ENCODE results near the gene PRRG3.

The PRRG3 gene

DNA sequence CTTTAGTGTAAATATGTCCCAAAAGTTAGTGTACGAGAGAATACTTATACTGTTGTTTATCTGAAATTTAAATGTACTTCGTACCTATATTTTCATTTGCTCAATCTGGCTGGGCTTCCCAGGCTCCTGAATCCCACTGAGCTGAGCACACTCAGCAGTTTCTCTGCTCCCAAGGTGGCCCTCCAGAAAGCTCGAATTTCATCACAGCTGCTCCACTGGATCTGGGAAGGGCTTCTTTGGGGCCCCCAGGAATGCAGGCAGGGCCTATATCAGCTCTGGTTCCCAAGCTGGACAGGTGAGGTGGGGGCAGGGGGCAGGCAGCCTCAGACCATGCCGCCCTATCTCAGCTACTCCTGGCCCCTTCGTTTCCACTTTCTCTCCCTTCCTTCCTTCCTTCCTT, 19.1 kb downstream of the PRRG3 start:
- peaks cover 0 to 14% of the 10 kb centered on the region in 2 donors for H3K27me3 Mint-ChIP-seq
- DNase-seq (no peak), ATAC-seq (replicated peaks) (no peak)
- H3K27ac Mint-ChIP-seq = no peak overlapping the region
- no peaks in the 10 kb centered on the region for H3K36me3 Mint-ChIP-seq (ENCODE audit: insufficient read depth)
- no peaks in the 10 kb centered on the region for H3K9me3 Mint-ChIP-seq
- H3K4me1 Mint-ChIP-seq (ENCODE audit: low read depth in 2 of 2) = no peaks in the 10 kb centered on the region
- H3K4me3 Mint-ChIP-seq = no peak overlapping the region

DNA sequence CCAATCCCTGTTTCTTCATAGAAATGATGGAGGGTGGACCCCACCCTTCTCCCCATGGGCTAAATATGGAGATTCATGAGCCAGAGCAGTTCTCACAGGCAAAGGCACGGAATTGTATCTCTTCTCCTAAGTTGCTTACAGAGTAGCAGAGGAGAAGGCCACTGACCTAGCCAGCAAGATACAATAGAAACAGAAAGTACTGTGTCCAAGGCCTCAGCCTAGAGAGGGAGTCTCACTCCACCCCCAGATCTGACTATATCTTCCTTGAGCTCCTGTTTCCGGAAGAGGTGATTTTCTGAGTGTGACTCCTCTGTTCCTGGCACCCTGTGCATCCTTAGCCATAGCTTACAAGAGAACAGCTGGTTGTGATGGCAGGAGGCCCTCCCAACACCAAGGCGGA, 20.5 kb downstream of the PRRG3 start, which contains the start of gene FATE1:
TSS of gene FATE1 (plus strand) at position 284 of the 400 bp plus-strand sequence. CDS start at position 369, 85 bp downstream.
- Mint-ChIP-seq H3K27me3 (peaks cover 0 to 14% of the 10 kb centered on the region in 2 donors), H3K4me3 (no peak within 1 kb of the TSS), H3K9me3 (no peaks in the 10 kb centered on the region), H3K27ac (no peak within 1 kb of the TSS), H3K4me1 (ENCODE audit: low read depth in 2 of 2) (no peaks in the 10 kb centered on the region), H3K36me3 (ENCODE audit: insufficient read depth) (no peaks in the 10 kb centered on the region)
- DNase-seq (no peak), ATAC-seq (replicated peaks) (no peak)

DNA sequence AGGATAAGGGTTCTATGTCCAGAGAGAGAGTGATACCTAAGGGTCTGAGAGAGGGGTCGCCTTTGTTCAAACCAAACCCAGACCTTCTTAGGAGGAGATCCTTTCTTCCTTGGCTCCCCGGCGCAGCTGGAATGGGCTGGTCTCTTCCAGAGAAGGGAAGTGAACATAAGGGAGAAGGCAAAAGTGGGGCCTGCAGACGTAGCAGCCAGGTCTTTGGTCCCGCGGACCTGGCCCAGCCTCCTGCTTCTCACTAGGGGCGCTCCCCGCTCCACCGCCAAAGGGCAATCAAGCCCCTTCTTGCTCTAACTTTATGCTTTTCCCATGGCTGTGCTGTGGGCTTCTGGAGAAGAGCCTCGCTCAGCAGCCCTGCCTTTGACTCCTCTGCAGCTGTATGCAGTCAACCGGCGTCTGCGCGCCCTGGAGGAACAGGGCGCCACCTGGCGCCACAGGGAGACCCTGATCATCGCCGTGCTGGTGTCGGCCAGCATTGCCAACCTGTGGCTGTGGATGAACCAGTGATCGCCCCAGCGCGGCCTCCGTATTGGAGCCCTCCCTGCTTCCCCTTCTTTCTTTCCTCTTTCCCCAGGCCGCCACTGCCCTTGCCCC, 27.1 kb downstream of the PRRG3 start:
- H3K4me1 Mint-ChIP-seq (ENCODE audit: low read depth in 2 of 2) = no peaks in the 10 kb centered on the region
- ATAC-seq (replicated peaks) (no peak), DNase-seq (no peak)
- H3K27me3 Mint-ChIP-seq = peaks cover 0 to 10% of the 10 kb centered on the region in 2 donors
- H3K27ac Mint-ChIP-seq = no peak overlapping the region
- no peak overlapping the region for H3K4me3 Mint-ChIP-seq
- no peaks in the 10 kb centered on the region for H3K36me3 Mint-ChIP-seq (ENCODE audit: insufficient read depth)
- H3K9me3 Mint-ChIP-seq = no peaks in the 10 kb centered on the region

DNA sequence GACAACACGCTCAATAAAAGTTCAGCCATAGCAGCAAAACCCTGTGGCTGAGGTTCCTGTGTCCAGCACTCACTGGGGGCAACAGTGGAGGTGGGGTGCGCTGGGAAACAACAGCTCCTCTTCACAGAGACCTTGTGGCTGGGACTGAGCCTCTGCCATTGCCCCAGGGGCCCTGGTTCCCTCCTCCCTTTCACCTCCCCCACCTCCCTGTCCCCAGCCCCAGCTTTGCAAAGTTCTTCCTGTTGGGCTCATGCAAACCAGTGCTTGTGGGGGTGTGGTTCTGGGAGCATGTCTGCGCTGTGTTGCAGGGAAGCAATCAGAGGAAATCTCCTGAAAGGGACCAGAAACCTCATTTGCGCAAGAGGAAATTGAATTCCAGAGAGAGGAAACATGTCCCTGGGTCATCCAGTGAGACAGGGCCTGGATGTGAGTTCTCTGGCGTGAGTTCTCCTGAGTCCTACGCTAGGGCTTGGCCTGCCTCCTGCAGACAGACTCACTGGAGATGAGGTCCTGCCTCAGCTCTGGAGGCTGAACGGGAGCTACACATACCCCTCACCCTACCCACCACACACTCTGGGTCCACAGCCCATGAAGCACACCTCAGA, 28.0 kb downstream of the PRRG3 start:
- peaks cover 0 to 9% of the 10 kb centered on the region in 2 donors for H3K27me3 Mint-ChIP-seq
- no peak overlapping the region for H3K4me3 Mint-ChIP-seq
- no peaks in the 10 kb centered on the region for H3K36me3 Mint-ChIP-seq (ENCODE audit: insufficient read depth)
- H3K27ac Mint-ChIP-seq = no peak overlapping the region
- no peaks in the 10 kb centered on the region for H3K9me3 Mint-ChIP-seq
- ATAC-seq (replicated peaks) (no peak), DNase-seq (no peak)
- no peaks in the 10 kb centered on the region for H3K4me1 Mint-ChIP-seq (ENCODE audit: low read depth in 2 of 2)

DNA sequence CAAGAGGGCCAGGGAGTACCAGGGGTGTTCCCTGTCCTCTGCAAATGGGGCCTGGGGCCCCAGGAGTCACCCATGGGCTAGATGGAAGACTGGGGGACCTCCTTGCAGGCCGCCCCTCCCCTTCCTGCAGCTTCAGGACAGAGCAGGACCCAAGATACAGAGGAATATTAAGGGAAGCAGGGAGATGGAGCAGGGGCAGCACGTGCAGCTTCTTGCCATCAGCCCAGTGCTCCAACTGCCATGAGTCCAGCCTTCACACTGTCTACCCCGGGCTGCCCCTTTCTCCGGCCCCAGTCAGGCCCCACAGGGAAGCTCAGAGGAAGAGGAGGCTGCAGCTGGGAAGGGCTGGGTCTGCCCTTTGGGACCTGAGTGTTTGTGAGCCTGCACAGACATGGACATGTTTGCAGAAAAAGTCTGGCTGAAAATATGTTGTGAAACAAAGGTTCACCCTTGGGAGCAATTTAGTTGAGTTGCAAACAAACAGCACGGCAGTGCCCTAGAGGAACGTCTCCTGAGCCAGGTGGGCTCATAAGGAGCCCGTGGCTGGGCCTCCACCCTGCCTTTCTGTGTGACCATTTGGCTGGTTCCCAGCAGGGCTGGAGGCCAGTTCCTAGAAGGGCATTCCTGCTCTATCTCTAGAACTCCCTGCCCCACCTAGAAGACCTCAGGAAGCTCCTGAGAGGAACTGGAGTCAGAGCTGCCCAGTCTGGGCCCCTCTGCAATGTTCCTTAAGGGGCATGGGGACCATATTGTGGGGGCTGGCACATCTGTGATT, 29.5 kb downstream of the PRRG3 start:
- Mint-ChIP-seq H3K4me1 (ENCODE audit: low read depth in 2 of 2) (no peaks in the 10 kb centered on the region), H3K9me3 (no peaks in the 10 kb centered on the region), H3K27ac (no peak overlapping the region), H3K27me3 (peaks cover 0 to 17% of the 10 kb centered on the region in 2 donors), H3K36me3 (ENCODE audit: insufficient read depth) (no peaks in the 10 kb centered on the region), H3K4me3 (no peak overlapping the region)
- DNase-seq (no peak), ATAC-seq (replicated peaks) (no peak)

DNA sequence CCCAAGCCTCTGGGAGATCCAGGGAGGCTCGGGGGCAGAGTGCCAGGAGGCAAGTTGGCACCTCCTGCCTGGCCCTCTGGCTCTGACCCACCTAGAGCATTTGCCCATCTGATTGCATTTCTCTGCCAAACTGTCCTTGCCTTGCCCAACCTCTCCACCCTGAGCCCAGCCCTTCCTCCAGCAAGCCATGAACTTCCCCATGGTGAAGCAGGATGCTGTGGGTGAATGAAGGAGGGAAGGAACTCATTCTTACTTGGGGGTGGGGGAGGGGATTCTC, 30.0 kb downstream of the PRRG3 start:
- H3K4me3 Mint-ChIP-seq = no peak overlapping the region
- H3K9me3 Mint-ChIP-seq = no peaks in the 10 kb centered on the region
- no peaks in the 10 kb centered on the region for H3K4me1 Mint-ChIP-seq (ENCODE audit: low read depth in 2 of 2)
- peaks cover 0 to 17% of the 10 kb centered on the region in 2 donors for H3K27me3 Mint-ChIP-seq
- ATAC-seq (replicated peaks) (no peak), DNase-seq (no peak)
- H3K36me3 Mint-ChIP-seq (ENCODE audit: insufficient read depth) = no peaks in the 10 kb centered on the region
- no peak overlapping the region for H3K27ac Mint-ChIP-seq

DNA sequence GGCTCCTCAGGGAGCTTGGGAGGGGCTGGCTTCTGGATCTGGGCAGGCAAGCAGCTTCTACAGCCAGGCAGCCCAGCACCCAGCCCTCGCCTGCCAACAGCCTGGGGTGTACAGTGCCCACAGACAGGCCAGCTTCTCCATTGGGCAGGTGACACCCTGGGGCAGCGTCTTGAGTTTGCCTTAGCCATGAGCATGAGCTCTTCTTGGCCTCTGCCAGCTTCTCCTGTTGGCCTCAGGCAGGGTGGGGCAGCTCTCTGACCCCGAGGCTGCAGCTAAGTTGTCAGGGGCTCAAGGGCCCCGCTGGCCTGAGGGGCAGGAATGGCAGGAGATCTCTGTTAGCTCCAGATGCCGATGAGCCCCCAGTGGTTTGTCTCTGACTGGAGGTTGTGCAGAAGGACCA, 31.5 kb downstream of the PRRG3 start:
- no peaks in the 10 kb centered on the region for H3K36me3 Mint-ChIP-seq (ENCODE audit: insufficient read depth)
- no peaks in the 10 kb centered on the region for H3K9me3 Mint-ChIP-seq
- ATAC-seq (replicated peaks) (no peak), DNase-seq (no peak)
- H3K4me1 Mint-ChIP-seq (ENCODE audit: low read depth in 2 of 2) = no peaks in the 10 kb centered on the region
- H3K27ac Mint-ChIP-seq = no peak overlapping the region
- no peak overlapping the region for H3K4me3 Mint-ChIP-seq
- peaks cover 0 to 18% of the 10 kb centered on the region in 2 donors for H3K27me3 Mint-ChIP-seq

DNA sequence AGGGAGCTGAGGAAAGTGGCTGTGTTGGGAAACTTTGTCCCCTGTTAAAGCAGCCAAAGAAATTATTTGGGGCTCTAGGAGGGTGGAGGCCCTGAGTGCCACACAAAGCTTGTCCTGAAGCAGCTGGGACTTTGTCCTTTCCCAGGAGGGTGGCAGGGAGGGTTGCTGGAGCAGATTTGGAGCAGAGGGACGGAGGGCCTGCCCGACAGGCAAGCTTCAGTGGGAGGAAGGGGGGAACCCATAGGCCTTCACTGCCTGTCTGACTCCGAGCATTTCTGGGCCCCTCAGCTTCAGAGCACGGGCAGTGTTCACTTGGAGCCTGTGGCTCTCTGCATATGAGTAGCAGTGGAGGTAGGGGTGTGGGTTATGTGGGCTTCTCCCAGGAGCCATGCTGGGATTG, 32.1 kb downstream of the PRRG3 start:
- DNase-seq (no peak), ATAC-seq (replicated peaks) (no peak)
- Mint-ChIP-seq H3K4me1 (ENCODE audit: low read depth in 2 of 2) (no peaks in the 10 kb centered on the region), H3K27ac (no peak overlapping the region), H3K27me3 (peaks cover 0 to 24% of the 10 kb centered on the region in 2 donors), H3K36me3 (ENCODE audit: insufficient read depth) (no peaks in the 10 kb centered on the region), H3K9me3 (no peaks in the 10 kb centered on the region), H3K4me3 (no peak overlapping the region)

DNA sequence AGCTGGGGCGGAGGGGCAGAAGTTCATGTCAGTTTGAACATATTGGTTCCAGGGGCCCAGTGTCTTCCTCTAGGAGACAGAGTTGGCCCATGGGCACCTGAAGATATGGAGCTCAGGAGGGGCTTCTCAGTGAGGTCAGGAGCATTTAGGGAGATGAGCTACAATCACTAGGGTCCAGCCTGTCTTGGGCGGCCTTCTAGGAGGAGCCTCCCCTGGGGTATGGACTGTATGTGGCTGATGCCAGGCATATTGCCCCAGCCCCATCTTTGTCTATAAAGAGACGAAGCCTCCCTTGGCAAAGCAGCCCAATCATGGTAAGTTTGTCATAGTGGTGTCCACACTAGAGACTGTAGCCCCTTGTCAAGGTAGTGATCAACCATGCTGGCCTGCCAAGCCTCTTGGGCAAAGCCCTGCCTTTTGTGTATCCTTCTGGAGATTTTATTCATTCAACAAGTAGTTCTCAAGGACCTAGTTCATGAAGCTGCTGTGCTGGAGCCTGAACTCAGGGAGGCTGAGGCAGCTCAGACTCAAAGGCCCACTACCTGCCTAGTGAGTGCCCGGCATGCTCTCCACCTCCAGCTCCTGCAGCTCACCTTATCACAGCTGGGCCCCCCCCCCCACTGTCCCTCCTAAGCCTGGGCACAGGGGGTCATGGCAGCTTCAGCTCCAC, 33.9 kb downstream of the PRRG3 start:
- Mint-ChIP-seq H3K4me1 (ENCODE audit: low read depth in 2 of 2) (no peaks in the 10 kb centered on the region), H3K36me3 (ENCODE audit: insufficient read depth) (no peaks in the 10 kb centered on the region), H3K27me3 (peaks cover 4 to 25% of the 10 kb centered on the region in 2 donors), H3K4me3 (no peak overlapping the region), H3K27ac (no peak overlapping the region), H3K9me3 (no peaks in the 10 kb centered on the region)
- DNase-seq (no peak), ATAC-seq (replicated peaks) (no peak)

DNA sequence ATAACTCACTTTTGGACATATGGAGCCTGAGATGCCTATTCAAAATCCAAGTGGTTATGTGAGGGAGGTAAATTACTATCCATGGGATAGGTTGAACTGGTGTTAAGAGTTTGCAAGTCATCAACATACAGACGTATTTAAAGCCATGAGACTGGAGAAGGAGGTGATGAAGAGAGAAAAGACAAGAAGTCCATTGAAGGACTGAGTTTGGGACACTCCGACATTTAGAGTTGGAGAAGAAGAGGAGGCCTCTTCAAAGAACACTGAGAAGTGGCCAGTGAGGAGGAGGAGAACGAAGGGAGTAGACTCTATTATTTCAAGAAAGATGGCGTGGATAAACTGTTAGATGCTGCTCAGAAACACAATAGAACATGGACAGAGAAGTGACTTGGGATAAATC, 39.2 kb downstream of the PRRG3 start, which contains the start of gene CNGA2:
TSS of gene CNGA2 (plus strand) at position 301 of the 400 bp plus-strand sequence. CDS start 3,738 bp downstream, outside the sequence.
- DNase-seq (no peak), ATAC-seq (replicated peaks) (no peak)
- no peak within 1 kb of the TSS for H3K4me3 Mint-ChIP-seq
- H3K27ac Mint-ChIP-seq = no peak within 1 kb of the TSS
- H3K36me3 Mint-ChIP-seq (ENCODE audit: insufficient read depth) = no peaks in the 10 kb centered on the region
- H3K9me3 Mint-ChIP-seq = no peaks in the 10 kb centered on the region
- peaks cover 7 to 31% of the 10 kb centered on the region in 2 donors for H3K27me3 Mint-ChIP-seq
- no peaks in the 10 kb centered on the region for H3K4me1 Mint-ChIP-seq (ENCODE audit: low read depth in 2 of 2)

DNA sequence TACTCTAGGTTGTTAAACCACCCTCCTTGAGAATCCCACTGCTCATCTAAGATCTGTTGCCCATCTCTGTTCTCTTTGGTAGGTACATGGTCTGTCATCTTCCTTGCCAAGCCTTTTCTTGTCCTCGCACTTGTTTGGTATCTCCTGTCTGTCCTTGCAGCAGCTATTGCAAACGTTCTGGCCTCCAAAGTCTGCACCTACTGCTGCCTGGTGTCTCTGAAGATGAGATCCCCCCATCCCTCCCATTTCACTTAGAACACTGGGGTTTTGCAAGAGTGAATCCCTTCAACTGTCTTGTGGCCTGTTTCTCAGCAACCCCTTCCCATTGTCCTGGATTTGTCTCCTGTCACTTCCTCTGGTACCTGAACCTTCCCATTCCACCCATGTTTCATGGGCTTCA, 40.0 kb downstream of the PRRG3 start:
- no peaks in the 10 kb centered on the region for H3K36me3 Mint-ChIP-seq (ENCODE audit: insufficient read depth)
- no peaks in the 10 kb centered on the region for H3K9me3 Mint-ChIP-seq
- ATAC-seq (replicated peaks) (no peak), DNase-seq (no peak)
- H3K4me3 Mint-ChIP-seq = no peak overlapping the region
- no peaks in the 10 kb centered on the region for H3K4me1 Mint-ChIP-seq (ENCODE audit: low read depth in 2 of 2)
- no peak overlapping the region for H3K27ac Mint-ChIP-seq
- peaks cover 7 to 31% of the 10 kb centered on the region in 2 donors for H3K27me3 Mint-ChIP-seq

DNA sequence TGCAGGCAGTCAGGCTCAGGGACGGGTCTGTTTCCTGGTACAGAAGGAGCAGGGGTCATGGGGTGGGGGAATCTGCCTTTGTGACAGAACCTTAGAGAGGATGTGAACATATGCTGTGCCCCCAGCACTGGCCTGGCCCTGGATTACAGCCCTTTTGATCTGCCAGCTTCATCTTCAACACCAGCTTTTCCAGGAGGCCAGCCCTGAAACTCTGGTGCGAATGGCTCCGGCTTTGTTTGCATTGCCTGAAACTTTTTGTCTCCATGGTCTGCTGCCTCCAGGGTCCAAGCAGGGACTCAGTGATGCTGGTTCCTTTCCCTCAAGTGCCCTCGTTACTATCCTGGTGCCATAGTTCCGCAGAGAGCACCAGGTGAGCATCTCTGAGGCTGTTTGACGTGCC, 41.4 kb downstream of the PRRG3 start:
- Mint-ChIP-seq H3K36me3 (ENCODE audit: insufficient read depth) (no peaks in the 10 kb centered on the region), H3K27me3 (peaks cover 7 to 31% of the 10 kb centered on the region in 2 donors), H3K4me3 (no peak overlapping the region), H3K4me1 (ENCODE audit: low read depth in 2 of 2) (no peaks in the 10 kb centered on the region), H3K27ac (no peak overlapping the region), H3K9me3 (no peaks in the 10 kb centered on the region)
- DNase-seq (no peak), ATAC-seq (replicated peaks) (no peak)

DNA sequence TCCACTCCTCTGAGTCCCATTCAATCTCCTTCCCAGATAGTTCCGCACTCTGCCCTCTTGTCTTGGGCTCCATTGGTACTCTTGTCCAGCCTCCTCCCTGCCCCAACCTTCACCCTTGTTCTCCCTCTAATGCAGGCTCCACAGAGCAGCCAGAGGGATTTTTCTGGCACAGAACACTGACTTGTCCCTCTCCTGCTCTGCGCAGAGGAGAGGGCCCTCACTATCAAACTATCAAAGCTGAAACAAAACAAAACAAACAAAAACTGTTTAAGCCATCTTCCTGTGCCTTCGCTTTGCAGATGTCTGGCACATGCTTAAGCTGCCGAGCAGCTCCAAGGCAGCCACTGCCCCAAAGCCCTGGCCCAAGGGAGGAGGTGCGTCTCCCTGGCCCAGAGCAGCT, 42.2 kb downstream of the PRRG3 start:
- ATAC-seq (replicated peaks) (no peak), DNase-seq (no peak)
- Mint-ChIP-seq H3K36me3 (ENCODE audit: insufficient read depth) (no peaks in the 10 kb centered on the region), H3K4me3 (no peak overlapping the region), H3K27me3 (peaks cover 7 to 23% of the 10 kb centered on the region in 2 donors), H3K9me3 (no peaks in the 10 kb centered on the region), H3K4me1 (ENCODE audit: low read depth in 2 of 2) (no peaks in the 10 kb centered on the region), H3K27ac (no peak overlapping the region)

All from effector memory CD8-positive, alpha-beta T cell (primary cell).